Memory B cell (primary cell): ENCODE data around the gene NOS2.
"Not testable (repeated sequence)": the region's sequence is repeated elsewhere in the genome, so short reads cannot be mapped to it uniquely, and the experiment has no call there.

Experiments
- ATAC-seq: fragments of 150-1000 bp; cut with Tn5 transposase; 2 replicates; pipeline ENCODE4 v1.10.0; 2021; ENCODE audit warnings: low read depth, mild to moderate bottlenecking, moderate library complexity
- DNase-seq, 2 donors: peaks; one replicate each; pipeline ENCODE4 v3.0.0; 2022; ENCODE audit warnings: low spot score in 2 of 2
- H3K27ac Mint-ChIP-seq: one replicate; pipeline ENCODE4 v1.8.0; 2022; ENCODE audit warnings: mild to moderate bottlenecking, moderate library complexity, mixed read lengths
- H3K27me3 Mint-ChIP-seq: one replicate; pipeline ENCODE4 v1.8.0; 2022; ENCODE audit warnings: mixed read lengths
- H3K36me3 Mint-ChIP-seq: one replicate; pipeline ENCODE4 v1.8.0; 2022; ENCODE audit warnings: mild to moderate bottlenecking, mixed read lengths
- H3K4me1 Mint-ChIP-seq: one replicate; pipeline ENCODE4 v1.8.0; 2022; ENCODE audit warnings: mixed read lengths
- H3K4me3 Mint-ChIP-seq: one replicate; pipeline ENCODE4 v1.8.0; 2022; ENCODE audit warnings: mild to moderate bottlenecking, moderate library complexity, mixed read lengths
- H3K9me3 Mint-ChIP-seq: one replicate; pipeline ENCODE4 v1.8.0; 2022; ENCODE audit warnings: mixed read lengths

NOS2 gene

GRCh38 chr17:27760931-27761330, 39.4 kb downstream of the NOS2 start:
- not testable (repeated sequence) for ATAC-seq, H3K27me3 Mint-ChIP-seq, DNase-seq, H3K36me3 Mint-ChIP-seq, H3K4me1 Mint-ChIP-seq, H3K4me3 Mint-ChIP-seq, H3K9me3 Mint-ChIP-seq, H3K27ac Mint-ChIP-seq

GRCh38 chr17:27760069-27760885, 40.1 kb downstream of the NOS2 start:
- H3K4me1 Mint-ChIP-seq = peaks cover 3% of the 10 kb centered on the region
- peaks cover 4% of the 10 kb centered on the region for H3K27me3 Mint-ChIP-seq
- no peaks in the 10 kb centered on the region for H3K36me3 Mint-ChIP-seq
- peak; percentile 69 for ATAC-seq
- DNase-seq = peak; percentile 72 to 84
- H3K4me3 Mint-ChIP-seq = no peak overlapping the region
- no peak overlapping the region for H3K27ac Mint-ChIP-seq
- no peaks in the 10 kb centered on the region for H3K9me3 Mint-ChIP-seq

- Mint-ChIP-seq H3K36me3 (no peaks in the 10 kb centered on the region), H3K4me3 (no peak overlapping the region), H3K27me3 (peaks cover 8% of the 10 kb centered on the region), H3K9me3 (no peaks in the 10 kb centered on the region), H3K27ac (no peak overlapping the region), H3K4me1 (peaks cover 3% of the 10 kb centered on the region)
- DNase-seq (no peak), ATAC-seq (no peak)
These were observed 40.8 kb downstream of the NOS2 start for GRCh38 chr17:27759528-27759927.

GRCh38 chr17:27756467-27757371, 43.6 kb downstream of the NOS2 start:
- no peaks in the 10 kb centered on the region for H3K36me3 Mint-ChIP-seq
- peak; percentile 31 for ATAC-seq

GRCh38 chr17:27755706-27756466, 44.4 kb downstream of the NOS2 start:
- ATAC-seq = no peak
- H3K9me3 Mint-ChIP-seq = no peaks in the 10 kb centered on the region

More at GRCh38 chr17:27756467-27757371, 43.6 kb downstream of the NOS2 start:
- H3K4me1 Mint-ChIP-seq = peaks cover 3% of the 10 kb centered on the region
- peaks cover 8% of the 10 kb centered on the region for H3K27me3 Mint-ChIP-seq
- peak; percentile 50 to 55 for DNase-seq
- H3K27ac Mint-ChIP-seq = no peak overlapping the region
- no peak overlapping the region for H3K4me3 Mint-ChIP-seq
- H3K9me3 Mint-ChIP-seq = no peaks in the 10 kb centered on the region

GRCh38 chr17:27754549-27754948, 45.8 kb downstream of the NOS2 start:
- Mint-ChIP-seq H3K36me3 (no peaks in the 10 kb centered on the region), H3K9me3 (no peaks in the 10 kb centered on the region), H3K4me3 (no peak overlapping the region), H3K27me3 (peaks cover 8% of the 10 kb centered on the region), H3K4me1 (no peaks in the 10 kb centered on the region), H3K27ac (no peak overlapping the region)
- DNase-seq (no peak), ATAC-seq (no peak)

More at GRCh38 chr17:27755706-27756466, 44.4 kb downstream of the NOS2 start:
- no peak overlapping the region for H3K27ac Mint-ChIP-seq
- DNase-seq = no peak
- no peaks in the 10 kb centered on the region for H3K36me3 Mint-ChIP-seq
- H3K4me3 Mint-ChIP-seq = no peak overlapping the region
- peaks cover 8% of the 10 kb centered on the region for H3K27me3 Mint-ChIP-seq
- H3K4me1 Mint-ChIP-seq = peaks cover 3% of the 10 kb centered on the region

GRCh38 chr17:27753726-27754125, 46.6 kb downstream of the NOS2 start:
- not testable (repeated sequence) for H3K4me3 Mint-ChIP-seq, H3K4me1 Mint-ChIP-seq, H3K36me3 Mint-ChIP-seq, ATAC-seq, H3K27ac Mint-ChIP-seq, H3K27me3 Mint-ChIP-seq, H3K9me3 Mint-ChIP-seq, DNase-seq

- not testable (repeated sequence) for H3K27ac Mint-ChIP-seq, H3K4me1 Mint-ChIP-seq, H3K9me3 Mint-ChIP-seq, H3K27me3 Mint-ChIP-seq, H3K36me3 Mint-ChIP-seq, DNase-seq, H3K4me3 Mint-ChIP-seq
- ATAC-seq = peak; percentile 57
These were observed 47.3 kb downstream of the NOS2 start for GRCh38 chr17:27752831-27753619.

GRCh38 chr17:27751622-27752490, 48.5 kb downstream of the NOS2 start:
- DNase-seq (no peak), ATAC-seq (no peak)
- Mint-ChIP-seq H3K4me1 (no peaks in the 10 kb centered on the region), H3K4me3 (no peak overlapping the region), H3K27me3 (peaks cover 4% of the 10 kb centered on the region), H3K36me3 (no peaks in the 10 kb centered on the region), H3K9me3 (no peaks in the 10 kb centered on the region), H3K27ac (no peak overlapping the region)

- H3K36me3 Mint-ChIP-seq = no peaks in the 10 kb centered on the region
- no peak overlapping the region for H3K27ac Mint-ChIP-seq
- no peaks in the 10 kb centered on the region for H3K4me1 Mint-ChIP-seq
- H3K4me3 Mint-ChIP-seq = no peak overlapping the region
- ATAC-seq = no peak
- H3K9me3 Mint-ChIP-seq = no peaks in the 10 kb centered on the region
- H3K27me3 Mint-ChIP-seq = peaks cover 4% of the 10 kb centered on the region
- no peak for DNase-seq
These were observed 49.2 kb downstream of the NOS2 start for GRCh38 chr17:27751166-27751565.

GRCh38 chr17:27749562-27750150, 50.7 kb downstream of the NOS2 start:
- DNase-seq, ATAC-seq, H3K4me3 Mint-ChIP-seq, H3K27me3 Mint-ChIP-seq, H3K36me3 Mint-ChIP-seq, H3K9me3 Mint-ChIP-seq, H3K27ac Mint-ChIP-seq, H3K4me1 Mint-ChIP-seq: not testable (repeated sequence)

GRCh38 chr17:27748360-27748825, 51.9 kb downstream of the NOS2 start:
- Mint-ChIP-seq H3K27me3 (no peaks in the 10 kb centered on the region), H3K27ac (no peak overlapping the region), H3K4me3 (no peak overlapping the region), H3K36me3 (no peaks in the 10 kb centered on the region), H3K4me1 (peaks cover 1% of the 10 kb centered on the region), H3K9me3 (no peaks in the 10 kb centered on the region)
- DNase-seq (peak in 1 of 2 donors; percentile 0), ATAC-seq (no peak)
